Tibial nerve (tissue), 4 donors: ENCODE measurements around the gene OR10G7. TPM values are rescaled to one million over a fixed set of nuclear protein-coding genes. Genes with fewer than 3 reads are reported as not detected.
"Not testable (repeated sequence)": the region's sequence is repeated elsewhere in the genome, so short reads cannot be mapped to it uniquely, and the experiment has no call there.

Experiments used
- DNase-seq, 2 donors: peaks; one replicate each; pipeline ENCODE4 v3.0.0-alpha.2; 2019; ENCODE audit warnings: low spot score in 2 of 2
- H3K27ac ChIP-seq, 4 donors: fragments of 200-600 bp; sonication (generic) in 3 of 4; one replicate each; pipeline ENCODE4 v1.5.1; 2017 to 2019; ENCODE audit warnings: mild to moderate bottlenecking in 1 of 4
- H3K27me3 ChIP-seq, 2 donors: fragments of 200-600 bp; sonication (generic) in 1 of 2; one replicate each; pipeline versions ENCODE4 v1.5.1 to v1.6.0; 2017 to 2019
- H3K36me3 ChIP-seq, 3 donors: fragments of 200-600 bp; sonication (generic); one replicate each; pipeline ENCODE4 v1.5.1; 2018 to 2019
- H3K4me1 ChIP-seq, 4 donors: fragments of 200-600 bp; sonication (generic) in 3 of 4; one replicate each; pipeline ENCODE4 v1.5.1; 2017 to 2019
- H3K4me3 ChIP-seq, 4 donors: fragments of 200-600 bp; sonication (generic) in 3 of 4; one replicate each; pipeline ENCODE4 v1.5.1; 2017 to 2019; ENCODE audit warnings: mild to moderate bottlenecking in 1 of 4, moderate library complexity in 1 of 4
- H3K9me3 ChIP-seq, 4 donors: fragments of 200-600 bp; sonication (generic) in 3 of 4; one replicate each; pipeline ENCODE4 v1.5.1; 2017 to 2019
- EP300 ChIP-seq, 2 donors: sonication (generic); formaldehyde crosslinking; IDR thresholded peaks; one replicate each; pipeline ENCODE4 v1.6.1; 2017; ENCODE audit warnings: antibody characterized with exemption in 2 of 2, mild to moderate bottlenecking in 1 of 2
- POLR2A ChIP-seq, 2 donors: fragments of 450-650 bp; IDR thresholded peaks; one replicate each; pipeline ENCODE4 v1.6.1; 2017; ENCODE audit warnings: antibody characterized with exemption in 2 of 2, mild to moderate bottlenecking in 2 of 2, moderate library complexity in 2 of 2
- WGBS, 2 donors: methylation state at CpG; one replicate each; pipeline ENCODE4 v1.1.5; 2018; 5-methylcytosine and 5-hydroxymethylcytosine counted together
- total RNA-seq, 4 donors: library from RNA; depleted of rRNA; stranded (reverse); fragments of >200 nt; gene quantifications; one replicate each; pipeline ENCODE4 v1.1.0, GENCODE V29; 2016
- TF ChIP-seq, protein P1 (sequence below), 5 experiments: fragments of 200-600 bp in 3 of 5; fragments of 450-650 bp in 2 of 5; sonication (generic) in 3 of 5; IDR thresholded peaks; one replicate each; pipeline ENCODE4 v1.5.1; 2016 to 2019; ENCODE audit warnings: antibody characterized with exemption in 5 of 5, mild to moderate bottlenecking in 3 of 5, moderate library complexity in 2 of 5

Gene OR10G7
- total RNA-seq, 4 donors from 2014 or later: not detected

DNA sequence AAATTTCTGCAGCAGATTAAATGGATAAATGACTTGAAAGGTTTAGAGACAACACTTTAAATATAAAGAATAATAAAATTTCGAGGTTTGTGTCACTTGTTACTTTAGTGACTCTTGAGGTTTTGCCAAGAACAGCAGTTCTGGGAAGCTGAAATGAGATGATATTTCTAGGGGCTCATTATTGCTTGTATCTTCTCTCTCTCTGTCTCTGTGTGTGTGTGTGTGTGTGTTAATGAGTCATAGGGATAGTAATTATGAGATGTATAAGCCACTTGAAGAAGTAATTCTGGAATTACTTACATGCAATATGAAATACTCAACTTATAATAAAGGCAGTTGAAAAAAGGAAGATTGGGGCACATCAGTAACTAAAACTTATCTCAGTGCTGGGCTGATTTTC, 9.6 kb upstream of the OR10G7 start:
- WGBS, 2 donors: 39 to 51% methylated on average over 1 of the region's 1 CpG
- H3K27ac ChIP-seq: no peak overlapping the region
- no peak overlapping the region for H3K4me3 ChIP-seq
- H3K4me1 ChIP-seq: no peaks in the 10 kb centered on the region
- H3K9me3 ChIP-seq: no peaks in the 10 kb centered on the region
- no peak for DNase-seq
- TF ChIP-seq, protein P1, sequence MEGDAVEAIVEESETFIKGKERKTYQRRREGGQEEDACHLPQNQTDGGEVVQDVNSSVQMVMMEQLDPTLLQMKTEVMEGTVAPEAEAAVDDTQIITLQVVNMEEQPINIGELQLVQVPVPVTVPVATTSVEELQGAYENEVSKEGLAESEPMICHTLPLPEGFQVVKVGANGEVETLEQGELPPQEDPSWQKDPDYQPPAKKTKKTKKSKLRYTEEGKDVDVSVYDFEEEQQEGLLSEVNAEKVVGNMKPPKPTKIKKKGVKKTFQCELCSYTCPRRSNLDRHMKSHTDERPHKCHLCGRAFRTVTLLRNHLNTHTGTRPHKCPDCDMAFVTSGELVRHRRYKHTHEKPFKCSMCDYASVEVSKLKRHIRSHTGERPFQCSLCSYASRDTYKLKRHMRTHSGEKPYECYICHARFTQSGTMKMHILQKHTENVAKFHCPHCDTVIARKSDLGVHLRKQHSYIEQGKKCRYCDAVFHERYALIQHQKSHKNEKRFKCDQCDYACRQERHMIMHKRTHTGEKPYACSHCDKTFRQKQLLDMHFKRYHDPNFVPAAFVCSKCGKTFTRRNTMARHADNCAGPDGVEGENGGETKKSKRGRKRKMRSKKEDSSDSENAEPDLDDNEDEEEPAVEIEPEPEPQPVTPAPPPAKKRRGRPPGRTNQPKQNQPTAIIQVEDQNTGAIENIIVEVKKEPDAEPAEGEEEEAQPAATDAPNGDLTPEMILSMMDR (IDR thresholded peaks at IDR 0.05): no peak
- TF ChIP-seq POLR2A (IDR thresholded peaks at IDR 0.05) (no peak), EP300 (IDR thresholded peaks at IDR 0.05) (no peak)
- no peaks in the 10 kb centered on the region for H3K36me3 ChIP-seq
- no peaks in the 10 kb centered on the region for H3K27me3 ChIP-seq

DNA sequence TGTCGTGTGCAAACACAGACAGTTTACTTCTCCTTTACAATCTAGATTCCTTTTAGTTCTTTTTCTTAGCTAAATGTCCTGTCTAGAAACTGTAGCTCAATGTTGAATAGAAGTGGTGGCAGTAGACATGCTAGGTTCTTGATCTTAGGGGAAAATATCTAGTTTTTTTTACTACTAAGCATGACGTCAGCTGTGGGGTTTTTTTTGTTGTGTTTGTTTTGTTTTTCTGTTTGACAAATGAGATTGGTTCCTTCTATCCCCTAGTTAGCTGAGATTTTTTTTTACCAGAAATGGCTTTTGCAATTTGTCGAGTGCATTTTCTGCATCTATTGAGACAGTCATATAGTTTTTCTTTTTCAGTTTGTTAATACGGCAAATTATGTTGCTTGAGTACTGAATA, 2.3 kb upstream of the OR10G7 start:
- TF ChIP-seq EP300 (IDR thresholded peaks at IDR 0.05) (no peak), POLR2A (IDR thresholded peaks at IDR 0.05) (no peak)
- TF ChIP-seq, protein P1 (IDR thresholded peaks at IDR 0.05): no peak
- no peak overlapping the region for H3K4me3 ChIP-seq
- H3K27me3 ChIP-seq: no peaks in the 10 kb centered on the region
- H3K27ac ChIP-seq: no peak overlapping the region
- no peaks in the 10 kb centered on the region for H3K4me1 ChIP-seq
- DNase-seq: no peak
- H3K36me3 ChIP-seq: no peaks in the 10 kb centered on the region
- WGBS, 2 donors: 78 to 79% methylated on average over 4 of the region's 4 CpGs
- H3K9me3 ChIP-seq: no peaks in the 10 kb centered on the region

DNA sequence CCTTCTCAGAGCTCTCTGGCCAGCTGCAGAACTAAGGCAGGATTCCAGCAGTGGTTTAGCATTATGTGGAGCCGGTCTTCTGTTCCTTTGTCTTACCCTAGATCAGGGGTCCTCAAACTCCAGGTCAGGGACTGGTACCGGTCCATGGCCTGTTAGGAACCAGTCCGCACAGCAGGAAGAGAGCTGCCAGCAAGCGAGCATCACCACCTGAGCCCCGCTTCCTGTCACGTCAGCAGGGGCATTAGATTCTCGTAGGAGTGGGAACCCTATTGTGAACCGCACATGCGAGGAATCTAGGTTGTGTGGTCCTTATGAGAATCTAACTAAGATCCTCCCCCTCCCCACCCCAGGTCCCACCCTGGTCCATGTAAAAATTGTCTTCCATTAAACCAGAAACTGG, 1.6 kb downstream of the OR10G7 start:
- WGBS, 2 donors: 80 to 90% methylated on average over 9 of the region's 9 CpGs
- H3K27me3 ChIP-seq: no peaks in the 10 kb centered on the region

DNA sequence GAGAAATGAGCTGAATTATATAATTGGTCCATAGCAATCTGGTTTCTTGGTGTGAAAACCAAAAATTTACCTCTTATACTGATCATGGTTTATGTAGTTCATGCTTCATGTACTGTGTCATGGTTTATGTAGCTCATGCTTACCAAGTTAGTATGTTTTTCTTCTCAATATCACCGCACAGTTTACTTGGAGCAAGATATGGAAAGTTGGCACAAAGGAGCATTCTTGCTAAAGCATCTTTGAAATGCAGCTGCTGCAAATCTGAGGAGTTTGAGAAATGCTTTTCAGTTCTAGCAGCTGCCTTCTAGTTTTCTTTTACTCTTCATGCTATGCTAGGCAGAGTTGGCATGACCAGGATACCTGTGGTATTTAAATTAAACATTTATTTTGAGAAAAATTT, 4.5 kb downstream of the OR10G7 start:
- Histone ChIP-seq H3K4me1 (no peaks in the 10 kb centered on the region), H3K9me3 (no peaks in the 10 kb centered on the region), H3K27ac (no peak overlapping the region), H3K27me3 (no peaks in the 10 kb centered on the region), H3K36me3 (no peaks in the 10 kb centered on the region), H3K4me3 (no peak overlapping the region)
- no peak for DNase-seq
- no peak for TF ChIP-seq EP300 (IDR thresholded peaks at IDR 0.05)
- WGBS, 2 donors: 47 to 48% methylated on average over 1 of the region's 1 CpG

More for the DNA sequence above, 1.6 kb downstream of the OR10G7 start:
- no peaks in the 10 kb centered on the region for H3K4me1 ChIP-seq
- DNase-seq: no peak
- H3K9me3 ChIP-seq: no peaks in the 10 kb centered on the region
- H3K36me3 ChIP-seq: no peaks in the 10 kb centered on the region
- TF ChIP-seq EP300 (IDR thresholded peaks at IDR 0.05): no peak
- TF ChIP-seq, protein P1 (IDR thresholded peaks at IDR 0.05): no peak
- TF ChIP-seq POLR2A (IDR thresholded peaks at IDR 0.05): no peak
- H3K27ac ChIP-seq: no peak overlapping the region
- no peak overlapping the region for H3K4me3 ChIP-seq

DNA sequence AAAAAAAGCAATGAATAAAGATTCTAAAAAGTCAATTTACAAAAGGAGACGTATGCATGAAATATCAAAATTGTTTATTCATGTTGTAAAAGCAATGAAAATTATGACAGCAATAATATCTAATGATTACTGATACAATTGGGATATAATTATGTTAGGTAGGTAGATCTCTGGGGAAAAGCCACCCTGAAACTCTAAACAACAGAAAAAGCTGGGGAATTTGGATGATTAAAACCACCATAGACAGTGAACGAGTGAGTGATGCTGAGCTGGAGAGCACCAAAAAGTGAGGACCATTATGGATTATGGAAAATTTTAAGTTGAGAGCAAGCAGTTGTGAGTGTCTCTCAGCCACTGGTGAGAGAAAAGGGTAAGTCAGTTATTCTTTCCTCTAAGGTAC, 14.6 kb downstream of the OR10G7 start, which contains the start of gene OR10G8:
TSS of gene OR10G8 (plus strand) at position 301 of the 400 bp plus-strand sequence. CDS start 2,825 bp downstream, outside the sequence.
- Histone ChIP-seq H3K27me3 (no peaks in the 10 kb centered on the region), H3K4me1 (no peaks in the 10 kb centered on the region), H3K4me3 (no peak within 1 kb of the TSS), H3K9me3 (no peaks in the 10 kb centered on the region), H3K27ac (no peak within 1 kb of the TSS), H3K36me3 (no peaks in the 10 kb centered on the region)
- no peak for DNase-seq
- 39 to 83% methylated on average over 2 of the region's 2 CpGs for WGBS, 2 donors
- TF ChIP-seq, protein P1 (IDR thresholded peaks at IDR 0.05): no peak
- no peak for TF ChIP-seq POLR2A (IDR thresholded peaks at IDR 0.05)
- TF ChIP-seq EP300 (IDR thresholded peaks at IDR 0.05): no peak

DNA sequence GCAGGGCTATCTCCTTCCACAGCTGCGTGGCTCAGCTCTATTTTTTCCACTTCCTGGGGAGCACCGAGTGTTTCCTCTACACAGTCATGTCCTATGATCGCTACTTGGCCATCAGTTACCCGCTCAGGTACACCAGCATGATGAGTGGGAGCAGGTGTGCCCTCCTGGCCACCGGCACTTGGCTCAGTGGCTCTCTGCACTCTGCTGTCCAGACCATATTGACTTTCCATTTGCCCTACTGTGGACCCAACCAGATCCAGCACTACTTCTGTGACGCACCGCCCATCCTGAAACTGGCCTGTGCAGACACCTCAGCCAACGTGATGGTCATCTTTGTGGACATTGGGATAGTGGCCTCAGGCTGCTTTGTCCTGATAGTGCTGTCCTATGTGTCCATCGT, 25.3 kb downstream of the OR10G7 start:
- not testable (repeated sequence) for H3K4me3 ChIP-seq, H3K36me3 ChIP-seq, H3K27me3 ChIP-seq, H3K27ac ChIP-seq, H3K9me3 ChIP-seq, DNase-seq, H3K4me1 ChIP-seq
- 90 to 95% methylated on average over 4 to 5 of the region's 9 CpGs for WGBS, 2 donors
